Sigmoid colon (tissue), 7 donors: Measurements from ENCODE around the gene PYDC2. TPM values are rescaled to one million over a fixed set of nuclear protein-coding genes. Genes with fewer than 3 reads are reported as not detected.

Source experiments
- DNase-seq: peaks from one replicate; pipeline ENCODE4 v3.0.0-alpha.2; 2019
- H3K27ac ChIP-seq, 4 donors: fragments of 200-600 bp; sonication (generic); one replicate each; pipeline ENCODE4 v1.5.1; 2016 to 2019; ENCODE audit warnings: mild to moderate bottlenecking in 1 of 4
- H3K27me3 ChIP-seq, 3 donors: fragments of 200-600 bp; sonication (generic); one replicate each; pipeline ENCODE4 v1.5.1; 2019; ENCODE audit warnings: mild to moderate bottlenecking in 1 of 3
- H3K36me3 ChIP-seq, 4 donors: fragments of 200-600 bp; sonication (generic); one replicate each; pipeline ENCODE4 v1.5.1; 2016 to 2019
- H3K4me1 ChIP-seq, 4 donors: fragments of 200-600 bp; sonication (generic); one replicate each; pipeline ENCODE4 v1.5.1; 2017 to 2019
- H3K4me3 ChIP-seq, 4 donors: fragments of 200-600 bp; sonication (generic); one replicate each; pipeline ENCODE4 v1.5.1; 2017 to 2019; ENCODE audit warnings: mild to moderate bottlenecking in 2 of 4, moderate library complexity in 1 of 4
- H3K9me3 ChIP-seq, 4 donors: fragments of 200-600 bp in 3 of 4; sonication (generic) in 3 of 4; one replicate each; pipeline versions ENCODE4 v1.5.1 to v1.6.1; 2013 to 2019
- EP300 ChIP-seq, 4 donors: sonication (generic); formaldehyde crosslinking; IDR thresholded peaks; one replicate each; pipeline ENCODE4 v1.6.1; 2017; ENCODE audit warnings: antibody characterized with exemption in 4 of 4
- POLR2A ChIP-seq, 2 donors: fragments of 450-650 bp; IDR thresholded peaks; one replicate each; pipeline ENCODE4 v1.6.1; 2016; ENCODE audit warnings: antibody characterized with exemption in 2 of 2, mild to moderate bottlenecking in 2 of 2, moderate library complexity in 2 of 2
- POLR2AphosphoS5 ChIP-seq, 4 donors: sonication (generic); formaldehyde crosslinking; IDR thresholded peaks; one replicate each; pipeline ENCODE4 v1.6.1; 2017; ENCODE audit warnings: antibody characterized with exemption in 4 of 4
- WGBS, 2 donors: extraction: QIAGEN DNeasy Blood & Tissue Kit; methylation state at CpG; one replicate each; pipeline ENCODE4 v1.1.7; 2013; 5-methylcytosine and 5-hydroxymethylcytosine counted together
- intact Hi-C: fragments of 100-400 bp; cut with DNase I; formaldehyde crosslinking; loops from one replicate; pipeline ENCODE4 v1.15.1; 2023
- polyA plus RNA-seq, 3 donors: library from polyadenylated mRNA; stranded (reverse); fragments of 200-250 nt; gene quantifications; one replicate each; pipeline ENCODE4 v1.2.3, GENCODE V29; 2013
- total RNA-seq, 4 donors: library from RNA; depleted of rRNA; stranded (reverse); fragments of >200 nt; gene quantifications; one replicate each; pipeline ENCODE4 v1.1.0, GENCODE V29; 2016
- TF ChIP-seq, protein P1 (sequence below), 4 experiments: fragments of 450-650 bp in 3 of 4; fragments of 200-600 bp in 1 of 4; IDR thresholded peaks; one replicate each; pipeline ENCODE4 v1.5.1; 2016 to 2019; ENCODE audit warnings: antibody characterized with exemption in 4 of 4, mild to moderate bottlenecking in 3 of 4, moderate library complexity in 2 of 4
- donor health status: healthy with polysubstance abuse.
- donor health status: Bipolar disorder and iron deficiency.
- donor health status: healthy.

The PYDC2 gene
- total and polyA plus RNA-seq, 7 donors, result not detected

DNA sequence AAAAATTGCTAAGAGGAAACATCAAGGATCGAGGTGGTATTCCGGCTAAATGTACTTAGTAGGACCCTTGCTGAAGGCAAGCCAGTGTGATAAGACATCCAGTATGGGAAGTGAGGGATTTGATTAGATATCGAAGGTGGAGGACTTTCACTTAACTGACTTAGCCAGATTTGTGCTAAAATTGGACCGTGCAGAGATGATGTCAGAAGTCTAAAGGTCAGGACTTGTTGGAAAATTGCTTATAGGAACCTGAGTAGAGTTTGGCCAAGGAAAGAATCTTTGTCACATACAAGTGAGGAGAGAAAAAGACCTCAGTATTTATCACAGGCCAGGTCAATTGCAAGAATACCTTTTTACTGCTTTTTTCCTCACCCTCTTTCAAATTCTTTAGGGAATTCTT, 30.9 kb upstream of the PYDC2 start:
- no peaks in the 10 kb centered on the region for H3K36me3 ChIP-seq
- TF ChIP-seq POLR2AphosphoS5 (IDR thresholded peaks at IDR 0.05) (no peak), POLR2A (IDR thresholded peaks at IDR 0.05) (no peak), EP300 (IDR thresholded peaks at IDR 0.05) (no peak)
- TF ChIP-seq, protein P1, sequence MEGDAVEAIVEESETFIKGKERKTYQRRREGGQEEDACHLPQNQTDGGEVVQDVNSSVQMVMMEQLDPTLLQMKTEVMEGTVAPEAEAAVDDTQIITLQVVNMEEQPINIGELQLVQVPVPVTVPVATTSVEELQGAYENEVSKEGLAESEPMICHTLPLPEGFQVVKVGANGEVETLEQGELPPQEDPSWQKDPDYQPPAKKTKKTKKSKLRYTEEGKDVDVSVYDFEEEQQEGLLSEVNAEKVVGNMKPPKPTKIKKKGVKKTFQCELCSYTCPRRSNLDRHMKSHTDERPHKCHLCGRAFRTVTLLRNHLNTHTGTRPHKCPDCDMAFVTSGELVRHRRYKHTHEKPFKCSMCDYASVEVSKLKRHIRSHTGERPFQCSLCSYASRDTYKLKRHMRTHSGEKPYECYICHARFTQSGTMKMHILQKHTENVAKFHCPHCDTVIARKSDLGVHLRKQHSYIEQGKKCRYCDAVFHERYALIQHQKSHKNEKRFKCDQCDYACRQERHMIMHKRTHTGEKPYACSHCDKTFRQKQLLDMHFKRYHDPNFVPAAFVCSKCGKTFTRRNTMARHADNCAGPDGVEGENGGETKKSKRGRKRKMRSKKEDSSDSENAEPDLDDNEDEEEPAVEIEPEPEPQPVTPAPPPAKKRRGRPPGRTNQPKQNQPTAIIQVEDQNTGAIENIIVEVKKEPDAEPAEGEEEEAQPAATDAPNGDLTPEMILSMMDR (IDR thresholded peaks at IDR 0.05), result no peak
- no peak overlapping the region for H3K4me3 ChIP-seq
- H3K27ac ChIP-seq, result no peak overlapping the region
- no peaks in the 10 kb centered on the region for H3K27me3 ChIP-seq
- DNase-seq, result no peak
- intact Hi-C loops, result no loop called here
- WGBS, 2 donors, result 54 to 67% methylated on average over 4 of the region's 4 CpGs
- no peaks in the 10 kb centered on the region for H3K4me1 ChIP-seq
- no peaks in the 10 kb centered on the region for H3K9me3 ChIP-seq

DNA sequence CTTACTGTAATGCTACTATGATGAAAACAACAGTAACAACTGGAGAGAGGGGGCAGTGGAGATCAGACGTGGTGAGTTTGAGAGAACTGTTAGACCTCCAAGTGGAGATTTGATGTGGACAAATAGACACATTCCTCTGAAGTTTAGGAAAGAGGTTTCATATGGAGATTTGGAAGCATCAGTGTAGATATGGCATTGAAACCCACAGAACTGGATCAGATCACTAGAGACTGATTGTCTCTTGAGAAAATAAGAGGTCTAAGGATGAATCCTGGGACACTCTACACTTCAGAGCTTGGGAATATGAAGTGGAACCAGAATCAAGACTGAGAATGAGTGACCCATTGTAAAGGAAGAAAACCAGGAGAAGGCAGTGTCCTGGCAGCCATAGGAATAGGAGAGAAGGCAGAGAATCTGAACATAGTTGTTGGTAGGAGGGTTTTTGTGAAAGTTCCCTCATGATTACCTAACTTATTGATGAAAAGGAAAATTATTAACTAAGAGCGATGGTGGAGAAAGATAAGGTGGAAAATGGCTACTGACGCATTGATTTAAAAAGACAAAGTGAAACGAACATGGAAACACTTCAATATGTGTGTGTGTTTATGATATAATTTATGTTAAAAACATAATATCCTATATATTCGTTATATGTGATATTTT, 29.7 kb upstream of the PYDC2 start:
- TF ChIP-seq, protein P1 (IDR thresholded peaks at IDR 0.05), result no peak
- TF ChIP-seq EP300 (IDR thresholded peaks at IDR 0.05) (no peak), POLR2A (IDR thresholded peaks at IDR 0.05) (no peak), POLR2AphosphoS5 (IDR thresholded peaks at IDR 0.05) (no peak)
- no peak overlapping the region for H3K4me3 ChIP-seq
- intact Hi-C loops, result no loop called here
- 71 to 80% methylated on average over 5 of the region's 5 CpGs for WGBS, 2 donors
- no peaks in the 10 kb centered on the region for H3K27me3 ChIP-seq
- H3K36me3 ChIP-seq, result no peaks in the 10 kb centered on the region
- H3K9me3 ChIP-seq, result no peaks in the 10 kb centered on the region
- H3K27ac ChIP-seq, result no peak overlapping the region
- no peak for DNase-seq
- no peaks in the 10 kb centered on the region for H3K4me1 ChIP-seq

DNA sequence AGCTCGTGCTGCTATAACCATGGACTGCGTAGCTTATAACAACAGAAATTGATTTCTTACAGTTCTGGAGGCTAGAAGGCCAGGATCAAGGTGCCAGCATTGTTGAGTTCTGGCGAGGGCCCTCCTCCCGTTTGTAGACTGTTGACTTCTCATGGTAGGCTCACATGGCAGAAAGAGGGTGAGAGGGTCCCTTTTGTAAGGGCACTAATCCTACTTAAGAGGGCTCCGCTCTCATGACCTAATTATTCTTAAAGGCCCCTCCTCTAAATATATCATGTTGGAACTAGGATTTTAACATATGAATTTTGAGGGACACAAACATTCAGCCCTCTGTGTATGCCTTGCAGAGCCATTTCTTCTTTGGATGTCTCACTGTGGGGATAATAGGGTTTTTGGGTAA, 28.8 kb upstream of the PYDC2 start:
- H3K27me3 ChIP-seq, result no peaks in the 10 kb centered on the region
- no peak overlapping the region for H3K27ac ChIP-seq
- TF ChIP-seq, protein P1 (IDR thresholded peaks at IDR 0.05), result no peak
- TF ChIP-seq POLR2AphosphoS5 (IDR thresholded peaks at IDR 0.05) (no peak), POLR2A (IDR thresholded peaks at IDR 0.05) (no peak), EP300 (IDR thresholded peaks at IDR 0.05) (no peak)
- intact Hi-C loops, result no loop called here
- H3K4me3 ChIP-seq, result no peak overlapping the region
- no peaks in the 10 kb centered on the region for H3K9me3 ChIP-seq
- 87 to 90% methylated on average over 5 of the region's 5 CpGs for WGBS, 2 donors
- DNase-seq, result no peak
- H3K4me1 ChIP-seq, result no peaks in the 10 kb centered on the region
- H3K36me3 ChIP-seq, result no peaks in the 10 kb centered on the region

DNA sequence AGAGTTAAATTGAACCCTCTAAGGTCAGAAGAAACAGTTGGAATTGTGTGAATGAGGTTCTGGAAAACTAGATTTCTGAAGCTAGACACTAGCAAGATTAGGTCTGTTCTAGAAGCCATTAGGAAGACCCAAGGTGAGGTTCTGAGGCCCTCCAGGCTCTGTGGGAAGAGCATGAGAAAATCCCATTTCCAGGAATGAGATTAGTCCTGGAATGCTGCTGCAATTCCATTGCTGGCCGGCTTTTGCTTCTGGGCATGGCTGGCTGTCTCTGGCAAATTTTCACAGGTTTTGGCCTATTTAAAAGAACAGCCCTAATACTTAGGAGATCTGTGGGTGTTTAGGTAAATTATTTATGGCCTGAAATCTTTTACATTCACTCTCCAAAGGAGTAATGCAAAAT, 26.9 kb upstream of the PYDC2 start:
- Histone ChIP-seq H3K4me1 (no peaks in the 10 kb centered on the region), H3K9me3 (no peaks in the 10 kb centered on the region), H3K36me3 (no peaks in the 10 kb centered on the region), H3K4me3 (no peak overlapping the region), H3K27me3 (no peaks in the 10 kb centered on the region), H3K27ac (no peak overlapping the region)
- DNase-seq, result no peak
- 73 to 76% methylated on average over 1 of the region's 1 CpG for WGBS, 2 donors
- intact Hi-C loops, result no loop called here
- TF ChIP-seq EP300 (IDR thresholded peaks at IDR 0.05) (no peak), POLR2A (IDR thresholded peaks at IDR 0.05) (no peak), POLR2AphosphoS5 (IDR thresholded peaks at IDR 0.05) (no peak)
- TF ChIP-seq, protein P1 (IDR thresholded peaks at IDR 0.05), result no peak

DNA sequence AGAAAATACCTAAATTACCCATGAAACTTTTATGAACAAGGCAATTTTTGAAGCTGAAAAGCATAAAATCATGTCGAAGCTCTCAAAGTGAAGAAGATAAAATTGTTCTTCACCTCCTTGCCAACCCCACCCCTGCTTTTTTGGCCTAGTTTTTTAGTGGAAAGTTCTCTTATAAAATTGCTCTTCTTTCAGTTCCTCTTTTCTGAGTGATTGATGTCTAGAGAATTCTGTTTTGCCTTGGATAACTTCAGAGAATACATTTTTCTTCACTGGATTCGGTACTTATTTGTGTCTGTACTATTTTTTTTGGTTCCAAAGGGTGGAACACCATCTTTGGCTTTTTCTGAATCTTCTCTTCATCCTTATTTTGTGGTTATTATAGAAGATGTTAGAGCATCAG, 25.0 kb upstream of the PYDC2 start:
- DNase-seq, result no peak
- no peak for TF ChIP-seq POLR2AphosphoS5 (IDR thresholded peaks at IDR 0.05)
- TF ChIP-seq EP300 (IDR thresholded peaks at IDR 0.05), result no peak
- TF ChIP-seq, protein P1 (IDR thresholded peaks at IDR 0.05), result no peak
- Histone ChIP-seq H3K9me3 (no peaks in the 10 kb centered on the region), H3K27me3 (no peaks in the 10 kb centered on the region), H3K27ac (no peak overlapping the region), H3K4me1 (no peaks in the 10 kb centered on the region), H3K36me3 (no peaks in the 10 kb centered on the region), H3K4me3 (no peak overlapping the region)
- intact Hi-C loops, result no loop called here
- WGBS, 2 donors, result 63 to 64% methylated on average over 2 of the region's 2 CpGs
